Measurements from ENCODE around the gene AGPAT4. TPM values are rescaled to one million over a fixed set of nuclear protein-coding genes. Genes with fewer than 3 reads are reported as not detected.

Gene AGPAT4
- total RNA-seq, 1 experiment from 2014 or later: 9.2 TPM

GRCh38 chr6:161266513-161267230, 7.2 kb downstream of the AGPAT4 start:
- Mint-ChIP-seq H3K27me3 (ENCODE audit: insufficient read depth, unreplicated experiment) (no peaks in the 10 kb centered on the region), H3K4me3 (ENCODE audit: unreplicated experiment) (no peak overlapping the region), H3K27ac (ENCODE audit: unreplicated experiment) (no peak overlapping the region), H3K36me3 (ENCODE audit: insufficient read depth, unreplicated experiment) (peaks cover 4% of the 10 kb centered on the region), H3K9me3 (ENCODE audit: unreplicated experiment) (no peaks in the 10 kb centered on the region), H3K4me1 (ENCODE audit: low read depth, unreplicated experiment) (peaks cover 7% of the 10 kb centered on the region)
- intact Hi-C loops (cut with micrococcal nuclease; ENCODE audit: unreplicated experiment): no loop called here
- ChIA-PET CTCF (no interaction called here), POLR2A (no interaction called here)
- Histone ChIP-seq H3K9me3 (no peaks in the 10 kb centered on the region), H3K27me3 (replicated peaks; ENCODE audit: control insufficient read depth, insufficient read depth, low read length) (no peaks in the 10 kb centered on the region), H3K36me3 (ENCODE audit: control insufficient read depth, insufficient read depth, low read length) (no peaks in the 10 kb centered on the region), H3K4me3 (ENCODE audit: low read depth, low read length) (no peak overlapping the region), H3K4me1 (no peaks in the 10 kb centered on the region)
- DNase-seq: no peak
- TF ChIP-seq CTCF (IDR thresholded peaks at IDR 0.05; ENCODE audit: insufficient read depth in 1 of 2, low read depth in 1 of 2, low read length in 1 of 2, severe bottlenecking in 1 of 2, unreplicated experiment in 1 of 2): no peak
- BruUV-seq (replicated peaks): no TSS peak

- no peak overlapping the region for H3K4me3 Mint-ChIP-seq (ENCODE audit: unreplicated experiment)
- no peaks in the 10 kb centered on the region for H3K27me3 Mint-ChIP-seq (ENCODE audit: insufficient read depth, unreplicated experiment)
- ChIA-PET CTCF (no interaction called here), POLR2A (no interaction called here)
- H3K36me3 ChIP-seq (ENCODE audit: control insufficient read depth, insufficient read depth, low read length): no peaks in the 10 kb centered on the region
- H3K9me3 Mint-ChIP-seq (ENCODE audit: unreplicated experiment): no peaks in the 10 kb centered on the region
- no peaks in the 10 kb centered on the region for H3K36me3 Mint-ChIP-seq (ENCODE audit: insufficient read depth, unreplicated experiment)
- H3K4me3 ChIP-seq (ENCODE audit: low read depth, low read length): no peak overlapping the region
- no peaks in the 10 kb centered on the region for H3K4me1 ChIP-seq
- H3K27ac Mint-ChIP-seq (ENCODE audit: unreplicated experiment): no peak overlapping the region
- no TSS peak for BruUV-seq (replicated peaks)
- TF ChIP-seq CTCF (IDR thresholded peaks at IDR 0.05; ENCODE audit: insufficient read depth in 1 of 2, low read depth in 1 of 2, low read length in 1 of 2, severe bottlenecking in 1 of 2, unreplicated experiment in 1 of 2): no peak
- H3K27me3 ChIP-seq (replicated peaks; ENCODE audit: control insufficient read depth, insufficient read depth, low read length): no peaks in the 10 kb centered on the region
- intact Hi-C loops (cut with micrococcal nuclease; ENCODE audit: unreplicated experiment): no loop called here
- peaks cover under 1% of the 10 kb centered on the region for H3K4me1 Mint-ChIP-seq (ENCODE audit: low read depth, unreplicated experiment)
- H3K9me3 ChIP-seq: no peaks in the 10 kb centered on the region
- DNase-seq: no peak
These were observed 7.9 kb downstream of the AGPAT4 start for GRCh38 chr6:161265975-161266374.

- ChIA-PET POLR2A (no interaction called here), CTCF (no interaction called here)
- Mint-ChIP-seq H3K36me3 (ENCODE audit: insufficient read depth, unreplicated experiment) (no peaks in the 10 kb centered on the region), H3K27me3 (ENCODE audit: insufficient read depth, unreplicated experiment) (no peaks in the 10 kb centered on the region), H3K4me3 (ENCODE audit: unreplicated experiment) (no peak overlapping the region), H3K27ac (ENCODE audit: unreplicated experiment) (no peak overlapping the region), H3K4me1 (ENCODE audit: low read depth, unreplicated experiment) (no peaks in the 10 kb centered on the region), H3K9me3 (ENCODE audit: unreplicated experiment) (no peaks in the 10 kb centered on the region)
- BruUV-seq (replicated peaks): no TSS peak
- Histone ChIP-seq H3K27me3 (replicated peaks; ENCODE audit: control insufficient read depth, insufficient read depth, low read length) (no peaks in the 10 kb centered on the region), H3K4me1 (no peaks in the 10 kb centered on the region), H3K36me3 (ENCODE audit: control insufficient read depth, insufficient read depth, low read length) (no peaks in the 10 kb centered on the region), H3K9me3 (no peaks in the 10 kb centered on the region), H3K4me3 (ENCODE audit: low read depth, low read length) (no peak overlapping the region)
- intact Hi-C loops (cut with micrococcal nuclease; ENCODE audit: unreplicated experiment): no loop called here
- DNase-seq: no peak
- no peak for TF ChIP-seq CTCF (IDR thresholded peaks at IDR 0.05; ENCODE audit: insufficient read depth in 1 of 2, low read depth in 1 of 2, low read length in 1 of 2, severe bottlenecking in 1 of 2, unreplicated experiment in 1 of 2)
These were observed 8.3 kb downstream of the AGPAT4 start for GRCh38 chr6:161265554-161265953.
